GM12872 (cell line): ENCODE data around the gene SLCO2A1.

Experiments
- CTCF ChIP-seq: IDR thresholded peaks from 3 replicates; pipeline ENCODE4 v1.5.1; 2011; ENCODE audit warnings: low read depth, mild to moderate bottlenecking, low read length, moderate library complexity; ENCODE audit not compliant: insufficient read depth

The SLCO2A1 gene

DNA sequence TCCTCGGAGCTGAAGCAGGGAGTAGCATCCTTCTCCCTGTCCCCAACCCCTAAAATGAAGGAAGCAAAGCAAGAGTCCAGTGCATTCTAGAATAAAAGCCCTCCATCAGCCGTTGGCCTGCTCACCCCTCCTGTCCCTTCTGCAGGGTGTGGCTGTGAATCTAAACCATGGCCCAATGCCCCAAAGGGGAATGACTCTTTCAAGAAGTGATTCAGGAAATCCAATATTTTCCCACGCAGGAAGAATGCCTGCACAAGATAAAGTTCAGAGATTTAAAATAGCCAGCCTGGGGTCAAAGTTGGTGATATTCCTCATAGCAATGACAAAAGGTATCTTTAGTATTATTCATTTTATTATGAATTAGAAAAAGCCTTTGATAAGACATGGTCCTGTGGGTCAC is 38.5 kb downstream of the SLCO2A1 start:
- no peak for TF ChIP-seq CTCF

DNA sequence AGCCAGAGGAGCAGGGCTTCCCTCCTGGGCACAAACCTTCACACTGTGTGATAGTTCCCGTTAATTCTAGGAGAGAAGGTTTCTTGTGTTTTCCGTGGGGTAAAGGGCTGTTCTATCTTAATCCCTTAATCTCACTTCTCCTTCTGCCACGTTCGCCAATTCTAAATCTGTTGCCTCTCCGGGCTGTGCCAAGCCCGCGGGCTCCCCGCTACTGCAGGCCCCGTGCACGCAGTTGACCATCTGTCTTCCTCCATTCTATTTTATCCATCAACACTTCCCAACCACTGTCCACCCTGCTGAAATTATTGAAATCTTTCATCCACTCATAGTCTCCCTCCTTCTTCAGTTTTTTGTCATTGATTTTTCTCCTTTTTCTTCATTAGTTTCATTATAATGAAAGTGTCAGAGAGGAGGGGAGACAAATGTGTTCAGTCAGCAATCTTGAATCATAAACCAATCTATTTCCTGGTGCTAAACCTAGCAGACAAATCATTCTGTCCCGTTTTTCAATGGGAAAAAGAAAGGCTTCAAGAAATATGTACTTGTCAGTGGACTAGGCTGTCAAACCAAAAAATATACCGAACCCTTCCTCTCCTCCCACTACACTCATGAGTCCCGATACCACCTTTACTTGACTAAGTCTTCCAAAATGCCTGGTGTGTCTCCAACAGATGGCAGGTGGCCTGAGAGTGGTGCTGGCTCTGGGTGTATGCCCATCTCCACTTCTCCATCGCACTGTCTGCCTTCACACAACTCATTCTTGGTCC is 39.6 kb downstream of the SLCO2A1 start:
- no peak for TF ChIP-seq CTCF

DNA sequence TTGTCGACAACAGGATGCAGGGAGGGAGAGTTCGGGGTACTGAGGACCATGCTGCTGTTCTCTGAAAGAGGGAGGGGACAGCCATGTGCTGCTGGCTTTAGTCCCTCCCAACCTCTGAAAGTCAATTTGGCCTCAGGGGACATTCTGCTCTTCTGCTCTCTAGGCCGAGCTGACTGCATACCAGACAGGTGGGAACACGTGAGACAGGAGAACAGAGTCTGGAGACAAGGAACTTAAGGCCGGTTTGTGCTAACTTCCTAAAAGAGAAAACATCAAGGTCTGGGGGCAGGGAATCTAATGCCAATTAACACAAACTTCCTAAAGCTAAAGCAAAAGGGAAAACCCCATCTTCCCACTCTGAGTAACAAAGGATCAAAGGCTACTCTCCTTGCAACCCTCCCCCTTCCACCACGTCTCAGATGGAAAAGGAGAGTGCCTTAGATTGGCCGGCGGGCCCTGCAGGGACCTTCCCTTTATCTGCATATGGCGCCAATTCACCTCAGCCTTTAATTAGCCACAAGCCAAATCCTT is 41.0 kb downstream of the SLCO2A1 start:
- no peak for TF ChIP-seq CTCF

DNA sequence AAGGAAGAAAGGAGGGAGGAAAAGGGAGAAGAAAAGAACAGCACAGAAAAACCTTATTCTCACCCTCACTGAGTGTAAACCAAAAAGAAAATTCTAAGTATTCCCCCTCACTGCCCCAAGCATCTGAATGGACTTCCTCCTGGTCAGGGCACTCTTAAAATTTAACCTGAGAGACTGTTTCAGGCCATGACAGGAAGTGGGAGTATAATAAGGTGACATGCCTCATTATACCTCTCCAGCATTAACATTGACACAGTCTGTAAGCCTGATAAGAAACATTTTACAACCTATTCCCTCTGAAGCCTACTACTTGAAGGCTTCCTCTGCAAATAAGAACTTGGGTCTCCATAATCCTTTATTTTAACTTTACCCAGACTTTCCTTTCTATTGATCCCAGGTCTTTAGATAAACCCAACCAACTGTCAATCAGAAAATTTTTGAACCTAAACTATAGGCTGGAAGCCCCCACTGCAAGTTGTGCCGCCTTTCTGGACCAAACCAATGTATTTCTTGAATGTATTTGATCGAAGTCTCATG is 41.7 kb downstream of the SLCO2A1 start:
- TF ChIP-seq CTCF: no peak

- TF ChIP-seq CTCF: no peak
Measured at GRCh38 chr3:133987136-133987535, 42.6 kb downstream of the SLCO2A1 start.

DNA sequence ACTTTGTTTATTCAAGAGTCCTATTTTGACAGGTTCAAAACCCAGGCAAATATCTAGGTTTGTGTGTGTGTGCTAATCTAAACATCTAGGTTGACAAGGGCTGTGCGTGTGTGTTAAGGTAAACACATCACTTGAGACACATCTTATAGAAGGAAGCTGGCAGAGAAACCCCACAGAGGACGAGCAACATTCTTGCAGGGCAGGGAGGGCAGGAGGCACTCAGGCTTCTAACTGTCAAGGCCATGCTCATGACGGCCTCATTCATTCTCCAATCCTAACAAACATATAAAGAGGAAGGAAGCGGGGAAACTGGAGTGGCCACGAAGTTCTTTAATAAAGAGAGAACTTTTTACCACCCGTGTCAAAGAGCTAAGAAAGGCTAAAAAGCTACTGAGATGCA is 43.4 kb downstream of the SLCO2A1 start:
- TF ChIP-seq CTCF: no peak

GRCh38 chr3:133984975-133985374 is 44.8 kb downstream of the SLCO2A1 start:
- TF ChIP-seq CTCF: no peak
